NCI-H1694 treated with DMSO at 0.1 percent for 48 hours (cell line): ENCODE results near the gene BRI3BP.
"Not testable (repeated sequence)": the region's sequence is repeated elsewhere in the genome, so short reads cannot be mapped to it uniquely, and the experiment has no call there.

Experiments
- DNase-seq: peaks from one replicate; lab custom pipeline; 2025; lab: John Stamatoyannopoulos, UW

Gene BRI3BP

GRCh38 chr12:124972211-124972610 lies 21.2 kb upstream of the BRI3BP start:
- no peak for DNase-seq

GRCh38 chr12:124975276-124975675 lies 18.2 kb upstream of the BRI3BP start:
- no peak for DNase-seq

GRCh38 chr12:124976999-124977398 lies 16.4 kb upstream of the BRI3BP start:
- no peak for DNase-seq

GRCh38 chr12:124979568-124979967 lies 13.9 kb upstream of the BRI3BP start:
- no peak for DNase-seq

- no peak for DNase-seq
Measured at GRCh38 chr12:124980098-124980892, 13.2 kb upstream of the BRI3BP start.

- not testable (repeated sequence) for DNase-seq
Measured at GRCh38 chr12:124986876-124987275, 6.6 kb upstream of the BRI3BP start.

GRCh38 chr12:124992874-124993625 lies 395 bp upstream of the BRI3BP start:
- no peak for DNase-seq

GRCh38 chr12:124994437-124994975 lies 1.1 kb downstream of the BRI3BP start:
- no peak for DNase-seq

- no peak for DNase-seq
Measured at GRCh38 chr12:124995200-124995961, 1.9 kb downstream of the BRI3BP start.

- no peak for DNase-seq
Measured at GRCh38 chr12:124998705-124999104, 5.3 kb downstream of the BRI3BP start.

GRCh38 chr12:125001636-125002035 lies 8.2 kb downstream of the BRI3BP start:
- DNase-seq = no peak

GRCh38 chr12:125003021-125003420 lies 9.6 kb downstream of the BRI3BP start:
- no peak for DNase-seq

GRCh38 chr12:125004621-125005020 lies 11.2 kb downstream of the BRI3BP start:
- no peak for DNase-seq

GRCh38 chr12:125005652-125006051 lies 12.2 kb downstream of the BRI3BP start:
- no peak for DNase-seq

- DNase-seq = no peak
Measured at GRCh38 chr12:125006365-125006764, 12.9 kb downstream of the BRI3BP start.

GRCh38 chr12:125013816-125014442 lies 20.5 kb downstream of the BRI3BP start:
- no peak for DNase-seq

- no peak for DNase-seq
Measured at GRCh38 chr12:125014526-125014925, 21.1 kb downstream of the BRI3BP start.

- DNase-seq = no peak
Measured at GRCh38 chr12:125015680-125016310, 22.4 kb downstream of the BRI3BP start.

GRCh38 chr12:125017801-125018200 lies 24.4 kb downstream of the BRI3BP start:
- no peak for DNase-seq

- DNase-seq = no peak
Measured at GRCh38 chr12:125018356-125018755, 24.9 kb downstream of the BRI3BP start.

- DNase-seq = no peak
Measured at GRCh38 chr12:125021096-125021495, 27.7 kb downstream of the BRI3BP start.
